EH (cell line): ENCODE results near the gene TOP2A.
"Not testable (repeated sequence)": the region's sequence is repeated elsewhere in the genome, so short reads cannot be mapped to it uniquely, and the experiment has no call there.

Experiments
- DNase-seq: peaks from one replicate; pipeline ENCODE4 v3.0.0-alpha.2; 2015; ENCODE audit warnings: low read depth

Gene TOP2A

GRCh38 chr17:40431231-40431602 is 13.5 kb upstream of the TOP2A start:
- no peak for DNase-seq

GRCh38 chr17:40430272-40431230 is 12.9 kb upstream of the TOP2A start:
- DNase-seq: no peak

GRCh38 chr17:40427002-40427491 is 9.4 kb upstream of the TOP2A start:
- DNase-seq: no peak

GRCh38 chr17:40425741-40426140 is 8.0 kb upstream of the TOP2A start:
- DNase-seq: no peak

GRCh38 chr17:40422990-40423633 is 5.4 kb upstream of the TOP2A start:
- no peak for DNase-seq

GRCh38 chr17:40419559-40420331 is 2.0 kb upstream of the TOP2A start:
- no peak for DNase-seq

- DNase-seq: no peak
Measured at GRCh38 chr17:40418428-40418706, 671 bp upstream of the TOP2A start.

GRCh38 chr17:40417258-40417608 is 463 bp downstream of the TOP2A start:
- no peak for DNase-seq

- no peak for DNase-seq
Measured at GRCh38 chr17:40416671-40417070, 1.0 kb downstream of the TOP2A start.

- DNase-seq: peak; percentile 56
Measured at GRCh38 chr17:40415390-40415789, 2.3 kb downstream of the TOP2A start.

GRCh38 chr17:40414312-40414711 is 3.4 kb downstream of the TOP2A start:
- DNase-seq: not testable (repeated sequence)

GRCh38 chr17:40412880-40413279 is 4.8 kb downstream of the TOP2A start:
- DNase-seq: no peak

GRCh38 chr17:40411821-40412220 is 5.9 kb downstream of the TOP2A start:
- no peak for DNase-seq

- DNase-seq: no peak
Measured at GRCh38 chr17:40410082-40410481, 7.6 kb downstream of the TOP2A start.

- DNase-seq: not testable (repeated sequence)
Measured at GRCh38 chr17:40409540-40409939, 8.2 kb downstream of the TOP2A start.

- no peak for DNase-seq
Measured at GRCh38 chr17:40407460-40407859, 10.2 kb downstream of the TOP2A start.

- no peak for DNase-seq
Measured at GRCh38 chr17:40404003-40404402, 13.7 kb downstream of the TOP2A start.

GRCh38 chr17:40402668-40403067 is 15.0 kb downstream of the TOP2A start:
- DNase-seq: no peak

- peak; percentile 70 for DNase-seq
Measured at GRCh38 chr17:40399185-40399584, 18.5 kb downstream of the TOP2A start.

- not testable (repeated sequence) for DNase-seq
Measured at GRCh38 chr17:40386555-40386954, 31.1 kb downstream of the TOP2A start.

GRCh38 chr17:40382251-40382650 is 35.4 kb downstream of the TOP2A start:
- no peak for DNase-seq

GRCh38 chr17:40378966-40379365 is 38.7 kb downstream of the TOP2A start:
- no peak for DNase-seq

- DNase-seq: no peak
Measured at GRCh38 chr17:40377832-40378231, 39.9 kb downstream of the TOP2A start.
